Muscle layer of duodenum (tissue), 2 donors: ENCODE results near the gene MANEA.

Experiments used
- H3K27ac ChIP-seq: one replicate; pipeline ENCODE4 v1.7.0; 2013; ENCODE audit warnings: mild to moderate bottlenecking, low read length
- H3K27me3 ChIP-seq: one replicate; pipeline ENCODE4 v1.7.0; 2013; ENCODE audit warnings: low read depth, mild to moderate bottlenecking, control low read depth, low read length
- H3K36me3 ChIP-seq, 2 donors: one replicate each; pipeline ENCODE4 v1.7.0; 2013; ENCODE audit warnings: low read length in 2 of 2, control low read depth in 1 of 2, mild to moderate bottlenecking in 1 of 2; ENCODE audit not compliant: insufficient read depth in 2 of 2, control insufficient read depth in 1 of 2
- H3K4me1 ChIP-seq, 2 donors: one replicate each; pipeline ENCODE4 v1.7.0; 2013; ENCODE audit warnings: low read length in 2 of 2, mild to moderate bottlenecking in 2 of 2, control low read depth in 1 of 2, moderate library complexity in 1 of 2; ENCODE audit not compliant: insufficient read depth in 2 of 2, control insufficient read depth in 1 of 2
- H3K4me3 ChIP-seq, 2 donors: one replicate each; pipeline ENCODE4 v1.7.0; 2013; ENCODE audit warnings: low read length in 2 of 2, low read depth in 1 of 2, mild to moderate bottlenecking in 1 of 2
- H3K9me3 ChIP-seq, 2 donors: one replicate each; pipeline ENCODE4 v1.7.0; 2013; ENCODE audit warnings: low read length in 2 of 2, control low read depth in 1 of 2, mild to moderate bottlenecking in 1 of 2; ENCODE audit not compliant: control insufficient read depth in 1 of 2
- donor health status: healthy.

Gene MANEA

GRCh38 chr6:95589067-95589466 is 11.7 kb downstream of the MANEA start:
- Histone ChIP-seq H3K4me1 (peaks cover 0 to 3% of the 10 kb centered on the region in 2 donors), H3K36me3 (no peaks in the 10 kb centered on the region), H3K4me3 (no peak overlapping the region), H3K27me3 (no peaks in the 10 kb centered on the region), H3K9me3 (peaks cover 0 to 3% of the 10 kb centered on the region in 2 donors), H3K27ac (no peak overlapping the region)

- Histone ChIP-seq H3K27ac (no peak overlapping the region), H3K36me3 (no peaks in the 10 kb centered on the region), H3K27me3 (no peaks in the 10 kb centered on the region), H3K4me3 (no peak overlapping the region), H3K9me3 (no peaks in the 10 kb centered on the region), H3K4me1 (peaks cover 0 to 3% of the 10 kb centered on the region in 2 donors)
Measured at GRCh38 chr6:95589826-95590570, 12.7 kb downstream of the MANEA start.

DNA sequence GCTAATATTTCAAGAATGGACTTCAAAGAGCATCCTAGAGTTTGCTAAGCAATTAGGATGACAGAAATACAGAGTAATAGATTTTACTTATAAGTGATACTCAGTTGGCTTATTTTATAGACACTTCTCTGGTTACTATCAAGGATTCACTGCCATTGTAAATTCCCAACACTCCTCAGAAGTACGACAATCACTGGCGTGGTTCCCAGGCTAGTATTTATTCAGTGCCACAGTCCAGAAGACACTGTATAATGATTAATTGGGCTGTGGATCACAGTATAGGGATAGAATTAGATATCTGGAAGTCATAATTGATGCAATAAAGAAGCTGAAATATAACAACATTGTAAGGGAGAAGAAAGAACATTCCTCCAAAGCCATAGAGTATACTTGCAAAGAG is 15.7 kb downstream of the MANEA start:
- H3K4me1 ChIP-seq: peaks cover 0 to 3% of the 10 kb centered on the region in 2 donors

GRCh38 chr6:95596021-95596420 is 18.7 kb downstream of the MANEA start:
- no peaks in the 10 kb centered on the region for H3K27me3 ChIP-seq
- H3K9me3 ChIP-seq: no peaks in the 10 kb centered on the region
- H3K36me3 ChIP-seq: no peaks in the 10 kb centered on the region
- H3K4me3 ChIP-seq: no peak overlapping the region
- H3K27ac ChIP-seq: no peak overlapping the region
- H3K4me1 ChIP-seq: peaks cover 0 to 3% of the 10 kb centered on the region in 2 donors

More for the DNA sequence above, 15.7 kb downstream of the MANEA start:
- Histone ChIP-seq H3K4me3 (no peak overlapping the region), H3K27ac (no peak overlapping the region), H3K27me3 (no peaks in the 10 kb centered on the region), H3K36me3 (no peaks in the 10 kb centered on the region), H3K9me3 (no peaks in the 10 kb centered on the region)

- no peaks in the 10 kb centered on the region for H3K4me1 ChIP-seq
- H3K9me3 ChIP-seq: no peaks in the 10 kb centered on the region
- H3K36me3 ChIP-seq: no peaks in the 10 kb centered on the region
- H3K4me3 ChIP-seq: no peak overlapping the region
- no peaks in the 10 kb centered on the region for H3K27me3 ChIP-seq
- H3K27ac ChIP-seq: no peak overlapping the region
Measured at GRCh38 chr6:95599706-95600105, 22.4 kb downstream of the MANEA start.

GRCh38 chr6:95601133-95601532 is 23.8 kb downstream of the MANEA start:
- H3K27me3 ChIP-seq: no peaks in the 10 kb centered on the region
- H3K4me1 ChIP-seq: no peaks in the 10 kb centered on the region
- H3K4me3 ChIP-seq: no peak overlapping the region
- H3K27ac ChIP-seq: no peak overlapping the region
- no peaks in the 10 kb centered on the region for H3K36me3 ChIP-seq
- no peaks in the 10 kb centered on the region for H3K9me3 ChIP-seq

DNA sequence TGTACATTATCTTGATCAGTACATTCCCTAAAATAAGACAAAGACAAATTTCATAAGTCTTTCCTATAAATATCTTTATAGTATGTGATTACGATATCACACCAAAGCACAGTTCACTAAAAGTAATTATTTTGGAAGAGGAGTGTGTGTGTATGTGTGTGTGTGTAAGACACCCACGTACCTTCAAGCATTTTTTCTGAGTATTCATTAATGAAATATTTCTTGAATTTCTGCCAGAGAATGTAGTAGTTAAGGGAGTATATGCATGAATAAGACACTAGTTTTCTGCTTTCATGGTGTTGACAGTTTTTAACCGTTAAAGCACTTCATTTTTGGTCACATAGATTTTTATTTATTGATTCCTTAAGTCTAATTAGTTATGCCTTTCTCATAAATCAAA is 36.8 kb downstream of the MANEA start:
- Histone ChIP-seq H3K27ac (no peak overlapping the region), H3K4me1 (no peaks in the 10 kb centered on the region), H3K4me3 (no peak overlapping the region), H3K27me3 (no peaks in the 10 kb centered on the region), H3K9me3 (no peaks in the 10 kb centered on the region), H3K36me3 (no peaks in the 10 kb centered on the region)

- Histone ChIP-seq H3K9me3 (no peaks in the 10 kb centered on the region), H3K27ac (no peak overlapping the region), H3K4me3 (no peak overlapping the region), H3K27me3 (no peaks in the 10 kb centered on the region), H3K4me1 (no peaks in the 10 kb centered on the region), H3K36me3 (no peaks in the 10 kb centered on the region)
Measured at GRCh38 chr6:95629551-95629950, 52.2 kb downstream of the MANEA start.

GRCh38 chr6:95636552-95637431 is 59.5 kb downstream of the MANEA start:
- Histone ChIP-seq H3K36me3 (no peaks in the 10 kb centered on the region), H3K27me3 (no peaks in the 10 kb centered on the region), H3K4me3 (no peak overlapping the region), H3K9me3 (no peaks in the 10 kb centered on the region), H3K27ac (no peak overlapping the region), H3K4me1 (no peaks in the 10 kb centered on the region)

GRCh38 chr6:95648636-95649035 is 71.3 kb downstream of the MANEA start:
- Histone ChIP-seq H3K27me3 (no peaks in the 10 kb centered on the region), H3K4me1 (no peaks in the 10 kb centered on the region), H3K27ac (no peak overlapping the region), H3K9me3 (no peaks in the 10 kb centered on the region), H3K36me3 (no peaks in the 10 kb centered on the region), H3K4me3 (no peak overlapping the region)

GRCh38 chr6:95649451-95649850 is 72.1 kb downstream of the MANEA start:
- Histone ChIP-seq H3K36me3 (no peaks in the 10 kb centered on the region), H3K27me3 (no peaks in the 10 kb centered on the region), H3K4me1 (no peaks in the 10 kb centered on the region), H3K4me3 (no peak overlapping the region), H3K9me3 (no peaks in the 10 kb centered on the region), H3K27ac (no peak overlapping the region)
